Measurements from ENCODE around the gene MRI1.
A peak's percentile ranks its signal among the peaks of the same experiment; 100 is the strongest.
"Not testable (repeated sequence)": the region's sequence is repeated elsewhere in the genome, so short reads cannot be mapped to it uniquely, and the experiment has no call there.

MRI1 gene

GRCh38 chr19:13764101-13764807 is at the start of gene MRI1:
MRI1 (plus strand) TSS chr19:13764522; CDS start chr19:13764589, 67 bp downstream.
- DNase-seq (ENCODE audit: low read depth), result peak; percentile 51

- no peak for DNase-seq (ENCODE audit: low read depth)
These were observed 47.1 kb upstream of the MRI1 start for GRCh38 chr19:13717194-13717643.

- peak; percentile 14 for DNase-seq (ENCODE audit: low read depth)
These were observed 45.6 kb upstream of the MRI1 start for GRCh38 chr19:13718733-13719132.

- DNase-seq (ENCODE audit: low read depth), result no peak
These were observed 42.2 kb upstream of the MRI1 start for GRCh38 chr19:13722146-13722545.

DNA sequence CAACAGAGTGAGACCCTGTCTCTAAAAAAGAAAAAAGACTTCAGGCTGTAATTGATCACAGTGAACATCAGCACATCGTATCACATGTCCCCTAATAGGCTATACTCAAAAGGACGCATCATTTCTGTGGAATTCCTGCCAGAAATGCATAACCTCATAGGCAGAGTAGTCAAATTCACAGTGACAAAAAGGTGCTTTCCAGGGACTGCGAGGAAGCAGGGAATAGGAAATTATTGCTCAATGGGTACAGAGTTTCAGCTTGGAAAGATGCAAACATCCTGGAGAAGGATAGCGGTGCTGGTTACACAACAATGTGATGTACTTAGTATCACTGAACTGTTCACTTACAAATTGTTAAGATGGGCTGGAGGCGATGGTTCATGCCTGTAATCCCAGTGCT is 41.1 kb upstream of the MRI1 start:
- peak; percentile 46 for DNase-seq (ENCODE audit: low read depth)

DNA sequence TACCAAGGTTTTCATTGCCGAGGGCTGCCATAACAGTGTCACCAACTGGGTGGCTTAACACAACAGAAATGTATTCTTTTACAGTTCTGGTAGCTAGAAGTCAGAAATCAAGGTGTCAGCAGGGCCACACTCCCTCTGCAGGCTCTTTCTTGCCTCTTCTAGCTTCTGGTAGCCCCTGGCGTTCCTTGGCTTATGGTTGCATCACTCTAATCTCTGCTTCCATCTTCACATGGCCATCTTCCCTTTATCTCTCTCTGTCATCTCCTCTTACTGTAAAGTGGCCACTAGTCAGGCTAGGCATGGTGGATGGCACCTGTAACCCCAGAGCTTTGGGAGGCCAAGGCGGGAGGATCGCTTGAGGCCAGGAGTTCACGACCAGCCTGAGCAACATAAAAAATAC is 38.0 kb upstream of the MRI1 start:
- no peak for DNase-seq (ENCODE audit: low read depth)

DNA sequence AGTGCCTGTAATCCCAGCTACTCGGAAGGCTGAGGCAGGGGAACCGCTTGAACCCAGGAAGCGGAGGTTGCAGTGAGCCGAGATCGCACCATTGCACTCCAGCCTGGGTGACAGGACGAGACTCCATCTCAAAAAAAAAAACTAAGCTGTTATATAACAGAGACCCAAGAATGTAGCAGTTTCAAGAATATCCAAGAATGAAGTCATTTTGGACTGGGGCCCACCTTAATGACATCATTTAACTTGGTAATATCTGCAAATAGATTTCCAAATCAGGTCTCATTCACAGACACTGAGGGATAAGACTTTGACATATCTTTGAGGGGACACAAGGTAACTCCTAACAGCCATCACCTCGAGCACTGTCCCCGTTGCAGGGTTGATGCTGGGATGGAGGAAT is 36.5 kb upstream of the MRI1 start:
- DNase-seq (ENCODE audit: low read depth), result peak; percentile 64

- DNase-seq (ENCODE audit: low read depth), result peak; percentile 56
These were observed 34.5 kb upstream of the MRI1 start for GRCh38 chr19:13729859-13730258.

GRCh38 chr19:13731147-13731964 is 33.0 kb upstream of the MRI1 start:
- DNase-seq (ENCODE audit: low read depth), result peak; percentile 96

DNA sequence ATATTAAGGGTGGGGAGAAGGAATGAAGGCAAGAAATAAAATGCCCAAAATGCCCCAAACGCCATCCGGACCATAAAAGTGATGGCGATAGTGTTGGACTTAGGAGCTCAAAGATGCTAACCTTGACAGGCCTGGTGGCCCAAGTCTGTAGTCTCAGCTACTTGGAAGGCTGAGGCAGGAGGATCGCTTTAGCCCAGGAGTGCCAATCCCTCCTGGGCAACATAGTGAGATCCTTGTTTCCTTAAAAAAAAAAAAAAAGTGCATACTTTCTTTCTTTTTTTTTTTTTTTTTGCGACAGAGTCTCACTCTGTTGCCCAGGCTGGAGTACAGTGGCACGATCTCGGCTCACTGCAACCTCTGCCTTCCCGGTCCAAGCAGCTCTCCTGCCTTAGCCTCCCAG is 32.0 kb upstream of the MRI1 start:
- DNase-seq (ENCODE audit: low read depth), result no peak

DNA sequence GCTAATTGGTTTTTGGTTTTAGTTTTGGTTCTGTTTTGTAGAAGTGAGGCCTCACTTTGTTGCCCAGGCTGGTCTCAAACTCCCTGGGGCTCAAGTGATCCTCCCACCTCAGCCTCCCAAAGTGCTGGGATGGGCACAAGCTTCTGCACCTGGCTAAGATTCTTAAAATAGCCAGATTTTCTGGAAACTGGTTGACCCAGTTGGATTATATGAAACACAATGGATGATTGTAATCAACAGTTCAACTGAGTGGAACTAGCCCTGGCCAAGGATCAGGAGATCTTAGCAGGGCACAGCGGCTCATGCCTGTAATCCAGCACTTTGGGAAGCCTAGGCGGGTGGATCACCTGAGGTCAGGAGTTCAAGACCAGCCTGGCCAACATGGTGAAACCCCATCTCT is 29.6 kb upstream of the MRI1 start:
- no peak for DNase-seq (ENCODE audit: low read depth)

- DNase-seq (ENCODE audit: low read depth), result no peak
These were observed 26.2 kb upstream of the MRI1 start for GRCh38 chr19:13738073-13738472.

- no peak for DNase-seq (ENCODE audit: low read depth)
These were observed 22.4 kb upstream of the MRI1 start for GRCh38 chr19:13741893-13742292.

DNA sequence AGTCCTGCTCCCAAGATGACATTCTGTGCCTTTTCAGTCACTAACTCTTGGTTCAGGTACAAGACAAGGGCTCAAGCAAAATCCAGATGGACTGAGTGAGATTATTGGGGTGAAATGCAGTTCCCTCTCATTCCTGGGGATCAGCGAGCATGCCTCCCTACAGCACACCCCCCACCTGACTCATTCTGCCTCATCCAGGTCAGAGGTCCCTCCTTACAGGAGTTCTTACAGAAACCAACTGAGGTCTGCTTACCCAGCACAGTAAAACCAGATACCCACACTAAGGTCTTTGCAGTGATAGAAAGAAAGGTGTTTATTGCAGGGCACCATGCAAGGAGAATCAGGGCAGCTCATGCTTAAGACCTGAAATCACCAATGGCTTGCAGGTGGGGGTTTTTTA is 21.6 kb upstream of the MRI1 start:
- peak; percentile 66 for DNase-seq (ENCODE audit: low read depth)

DNA sequence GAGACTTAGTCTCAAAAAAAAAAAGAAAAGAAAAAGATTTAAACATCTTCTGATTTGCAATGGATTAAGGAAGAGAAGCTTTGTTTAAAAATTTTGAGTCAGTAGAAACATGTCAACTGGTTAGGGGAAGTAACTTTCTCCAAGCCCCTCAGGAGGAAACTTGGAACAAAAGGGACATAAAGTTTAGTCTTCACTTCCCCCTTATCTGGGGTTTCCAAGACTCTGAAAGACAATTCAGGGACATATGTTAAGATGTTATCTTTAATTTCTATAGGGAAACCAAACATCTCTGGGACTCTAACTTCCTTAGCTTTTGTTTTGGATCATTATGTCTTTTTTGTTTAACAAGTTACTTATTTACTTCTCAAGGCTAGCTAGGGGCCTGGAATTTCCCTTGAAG is 20.1 kb upstream of the MRI1 start:
- DNase-seq (ENCODE audit: low read depth), result no peak

GRCh38 chr19:13747098-13747453 is 17.2 kb upstream of the MRI1 start:
- no peak for DNase-seq (ENCODE audit: low read depth)

GRCh38 chr19:13748169-13748828 is 16.0 kb upstream of the MRI1 start:
- peak; percentile 67 for DNase-seq (ENCODE audit: low read depth)

- DNase-seq (ENCODE audit: low read depth), result no peak
These were observed 12.9 kb upstream of the MRI1 start for GRCh38 chr19:13751436-13751835.

GRCh38 chr19:13753622-13754021 is 10.7 kb upstream of the MRI1 start:
- not testable (repeated sequence) for DNase-seq (ENCODE audit: low read depth)

DNA sequence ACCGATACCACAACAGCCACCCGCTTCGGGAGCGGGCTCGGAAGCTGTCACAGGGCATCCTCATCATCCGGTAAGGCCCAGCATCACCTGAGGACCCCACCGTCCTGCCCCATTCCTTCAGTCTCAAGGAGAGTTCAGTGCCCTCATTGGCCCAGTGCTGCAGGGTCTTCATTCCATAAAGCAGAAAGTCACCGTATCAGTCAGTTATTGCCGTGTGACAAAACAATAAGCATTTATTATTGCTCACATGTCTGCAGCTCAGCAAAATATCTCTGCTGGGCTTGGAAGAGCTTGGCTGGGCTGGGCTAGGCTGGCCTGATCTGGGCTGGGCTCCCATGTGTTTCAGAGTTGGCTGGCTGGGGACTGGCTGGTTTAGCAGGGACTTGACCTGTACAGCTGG is 8.1 kb upstream of the MRI1 start:
- DNase-seq (ENCODE audit: low read depth), result no peak

DNA sequence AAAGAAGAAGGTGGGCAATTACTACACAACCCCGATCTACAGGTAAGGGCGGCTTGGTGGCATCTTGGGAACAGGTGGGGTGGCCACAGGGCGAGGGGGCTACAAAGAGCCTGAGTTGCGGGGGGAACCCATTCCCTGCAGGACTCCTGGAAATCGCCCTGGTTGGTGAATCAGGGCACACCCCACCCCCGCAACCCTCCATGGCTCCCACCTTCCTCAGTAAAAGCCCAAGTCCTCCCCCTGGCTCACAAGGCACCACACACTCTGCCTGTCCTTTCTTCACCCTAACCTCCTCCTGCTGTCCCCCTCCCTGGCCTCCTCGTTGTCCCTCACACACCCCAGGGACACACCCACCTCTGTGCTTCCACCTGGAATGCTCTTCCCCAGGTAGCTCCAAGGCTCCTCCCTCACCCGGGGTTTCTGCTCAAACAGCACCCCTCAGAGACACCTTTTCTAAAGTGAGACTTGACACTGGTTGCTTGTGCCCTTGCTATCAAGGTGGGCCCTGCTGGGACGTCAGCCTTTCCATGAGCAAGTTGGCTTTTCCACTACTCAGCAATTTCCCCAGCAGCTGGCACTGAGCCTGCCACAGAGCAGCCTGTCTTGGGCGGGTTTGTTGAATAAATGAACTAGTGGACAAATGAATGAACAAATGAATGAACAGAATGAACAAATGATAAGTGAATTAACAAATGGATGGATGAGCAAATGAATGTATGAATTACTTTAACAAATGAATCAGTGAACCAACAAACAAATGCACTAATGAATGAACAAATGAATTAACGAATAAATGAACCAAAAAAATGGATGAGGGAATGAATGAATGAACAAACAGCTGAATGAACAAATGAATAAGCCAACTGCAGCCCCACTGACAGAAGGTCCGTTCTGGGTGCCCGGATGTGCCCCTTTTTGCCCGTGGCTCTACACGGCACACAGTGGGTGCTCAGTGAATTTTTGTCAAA is 6.2 kb upstream of the MRI1 start:
- no peak for DNase-seq (ENCODE audit: low read depth)

- DNase-seq (ENCODE audit: low read depth), result no peak
These were observed 5.5 kb upstream of the MRI1 start for GRCh38 chr19:13758795-13759194.

All from iris pigment epithelial cell (primary cell).